GM08714 (cell line): ENCODE data around the gene CDK19.
"Not testable (repeated sequence)": the region's sequence is repeated elsewhere in the genome, so short reads cannot be mapped to it uniquely, and the experiment has no call there.

Experiments
- H3K4me3 ChIP-seq: fragments of 200-500 bp; sonication (Bioruptor generic); 2 replicates; pipeline ENCODE4 v1.5.1; 2014; ENCODE audit warnings: mild to moderate bottlenecking, low read length, inconsistent platforms
- ZNF274 ChIP-seq: IDR thresholded peaks from 2 replicates; pipeline ENCODE4 v1.6.1; 2012; ENCODE audit warnings: mild to moderate bottlenecking, low read depth, low read length

CDK19 gene

DNA sequence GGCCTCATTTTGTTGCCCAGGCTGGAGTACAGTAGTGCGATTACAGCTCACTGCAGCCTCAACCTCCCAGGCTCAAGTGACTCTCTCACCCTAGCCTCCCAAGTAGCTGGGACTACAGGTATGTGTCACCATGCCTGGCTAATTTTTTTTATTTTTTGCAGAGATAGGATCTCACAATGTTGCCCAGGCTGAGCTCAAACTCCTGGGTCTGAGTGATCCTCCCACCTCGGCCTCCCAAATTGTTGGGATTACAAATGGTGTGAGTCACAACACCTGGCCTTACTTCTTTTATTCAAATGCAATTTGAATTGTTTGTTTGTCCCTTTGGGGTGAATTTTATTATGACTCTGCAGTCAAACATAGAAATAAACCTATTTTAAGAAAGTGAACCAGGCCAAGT, 207.1 kb downstream of the CDK19 start:
- TF ChIP-seq ZNF274: no peak
- H3K4me3 ChIP-seq: no peak overlapping the region

DNA sequence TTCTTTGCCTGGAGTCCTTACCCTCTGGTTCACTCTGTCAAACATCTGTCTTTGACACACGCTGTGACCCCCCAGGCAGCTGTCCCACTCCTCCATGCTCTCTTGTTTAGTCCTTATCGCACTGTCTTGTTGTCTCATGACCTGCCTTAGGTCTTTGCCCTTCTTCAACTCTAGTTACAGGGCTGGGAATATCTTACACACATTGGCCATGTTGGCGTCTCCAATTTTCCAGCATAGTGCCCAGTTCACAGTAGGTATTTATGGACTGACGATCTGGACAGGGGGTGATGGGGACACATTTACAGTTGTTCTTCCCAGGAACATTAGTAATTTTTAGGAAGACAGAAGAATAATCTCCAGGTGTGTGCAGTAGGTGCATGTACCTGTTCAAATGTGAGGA, 209.1 kb downstream of the CDK19 start:
- no peak overlapping the region for H3K4me3 ChIP-seq
- TF ChIP-seq ZNF274: no peak

DNA sequence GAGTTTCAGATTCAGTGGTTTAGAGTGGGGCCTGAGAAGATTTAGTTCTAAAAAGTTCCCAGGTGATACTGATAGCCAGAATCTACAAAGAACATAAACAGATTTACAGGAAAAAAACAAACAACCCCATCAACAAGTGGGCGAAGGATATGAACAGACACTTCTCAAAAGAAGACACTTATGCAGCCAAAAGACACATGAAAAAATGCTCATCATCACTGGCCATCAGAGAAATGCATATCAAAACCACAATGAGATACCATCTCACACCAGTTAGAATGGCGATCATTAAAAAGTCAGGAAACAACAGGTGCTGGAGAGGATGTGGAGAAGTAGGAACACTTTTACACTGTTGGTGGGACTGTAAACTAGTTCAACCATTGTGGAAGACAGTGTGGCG, 214.6 kb downstream of the CDK19 start:
- not testable (repeated sequence) for H3K4me3 ChIP-seq

DNA sequence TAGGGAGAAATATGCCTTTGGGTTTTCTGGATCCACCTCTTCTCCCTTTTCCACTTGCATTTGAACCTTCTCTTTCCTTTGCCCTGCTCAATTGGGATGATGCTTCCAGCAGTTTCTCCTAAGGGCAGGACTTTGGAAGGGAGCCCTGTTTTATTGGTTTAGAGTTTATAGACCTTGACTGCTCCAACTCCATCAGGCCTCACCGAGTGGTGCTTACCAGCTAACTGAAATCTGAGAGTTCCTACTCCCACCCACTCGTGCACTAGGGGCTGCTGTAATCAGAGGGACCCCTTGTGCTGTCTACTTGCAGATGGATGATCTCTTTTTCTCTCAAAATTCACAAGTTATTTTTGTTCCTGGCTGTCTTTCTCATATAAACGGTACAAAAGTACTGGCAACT, 217.5 kb downstream of the CDK19 start:
- no peak overlapping the region for H3K4me3 ChIP-seq
- TF ChIP-seq ZNF274: no peak

DNA sequence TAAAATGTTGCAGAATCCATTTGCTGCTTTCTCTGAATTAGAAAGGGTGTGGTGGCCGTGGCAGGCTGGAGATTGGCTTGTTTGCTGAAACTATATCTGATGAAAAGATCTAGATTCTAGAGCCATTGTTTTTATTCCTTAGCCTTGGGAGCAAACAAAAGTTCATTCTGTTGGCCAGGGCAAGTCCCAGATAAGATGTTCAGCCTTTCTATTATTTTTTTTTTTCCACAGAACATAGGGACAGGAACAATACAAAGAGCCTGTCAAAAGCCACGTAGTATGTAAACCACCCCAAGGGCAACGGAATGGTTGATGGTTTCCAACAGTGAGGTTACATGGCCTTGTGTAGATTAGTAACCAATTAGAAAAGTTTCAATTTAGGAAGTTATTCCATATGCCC, 218.9 kb downstream of the CDK19 start:
- TF ChIP-seq ZNF274: no peak
- no peak overlapping the region for H3K4me3 ChIP-seq

DNA sequence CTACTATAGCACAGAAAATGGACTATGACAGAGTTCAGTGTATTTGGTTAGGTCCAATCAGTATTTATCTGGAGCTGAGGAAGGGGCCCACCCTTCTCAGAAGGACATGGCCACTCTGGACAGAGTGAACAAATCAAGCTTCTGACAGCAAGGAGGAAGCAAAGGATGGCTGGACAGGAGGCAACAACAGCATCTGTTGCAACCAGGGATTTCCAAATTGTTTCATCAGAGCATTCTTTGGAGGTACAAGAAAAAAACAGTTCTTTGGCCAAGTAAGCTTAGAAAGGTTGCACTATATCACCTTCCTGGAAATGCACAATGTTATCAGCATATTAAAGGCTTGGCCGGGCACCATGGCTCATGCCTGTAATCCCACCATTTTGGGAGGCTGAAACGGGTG, 220.2 kb downstream of the CDK19 start:
- no peak overlapping the region for H3K4me3 ChIP-seq
- no peak for TF ChIP-seq ZNF274

DNA sequence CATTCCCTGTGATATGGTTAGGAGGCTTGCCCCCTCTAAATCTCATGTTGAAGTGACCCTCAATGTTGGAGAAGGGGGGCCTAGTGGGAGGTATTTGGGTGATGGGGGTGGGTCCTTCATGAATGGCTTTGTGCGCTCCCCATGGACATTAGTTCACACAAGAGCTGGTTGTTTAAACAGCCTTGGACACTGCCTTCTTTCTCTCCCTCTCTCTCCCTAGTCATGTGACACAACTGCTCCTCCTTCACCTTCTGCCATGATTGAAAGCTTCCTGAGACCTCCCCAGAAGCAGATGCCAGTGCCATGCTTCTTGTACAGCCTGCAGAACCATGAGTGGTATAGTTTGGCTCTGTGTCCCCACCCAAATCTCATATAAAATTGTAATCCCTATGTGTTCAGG, 221.6 kb downstream of the CDK19 start:
- no peak overlapping the region for H3K4me3 ChIP-seq
- TF ChIP-seq ZNF274: no peak

DNA sequence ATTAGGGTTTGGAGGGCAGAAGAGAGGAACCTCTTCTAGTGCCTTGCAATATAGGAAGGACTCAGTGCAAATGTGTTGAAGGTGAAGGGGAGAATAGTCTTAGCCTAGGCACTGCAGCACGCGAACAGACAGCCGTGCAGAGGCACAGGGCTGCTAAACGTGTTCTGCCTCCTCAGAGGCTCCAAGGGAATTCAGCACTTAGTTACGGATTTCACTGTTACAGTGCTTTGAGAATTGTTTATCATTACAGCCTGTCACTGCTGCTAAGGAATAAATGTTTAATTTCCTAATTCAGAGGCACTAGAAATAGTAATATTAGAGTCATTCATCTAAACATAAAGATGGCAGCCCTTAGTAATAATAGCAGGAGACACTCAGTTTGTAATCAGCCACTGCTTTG, 222.5 kb downstream of the CDK19 start:
- TF ChIP-seq ZNF274: no peak

DNA sequence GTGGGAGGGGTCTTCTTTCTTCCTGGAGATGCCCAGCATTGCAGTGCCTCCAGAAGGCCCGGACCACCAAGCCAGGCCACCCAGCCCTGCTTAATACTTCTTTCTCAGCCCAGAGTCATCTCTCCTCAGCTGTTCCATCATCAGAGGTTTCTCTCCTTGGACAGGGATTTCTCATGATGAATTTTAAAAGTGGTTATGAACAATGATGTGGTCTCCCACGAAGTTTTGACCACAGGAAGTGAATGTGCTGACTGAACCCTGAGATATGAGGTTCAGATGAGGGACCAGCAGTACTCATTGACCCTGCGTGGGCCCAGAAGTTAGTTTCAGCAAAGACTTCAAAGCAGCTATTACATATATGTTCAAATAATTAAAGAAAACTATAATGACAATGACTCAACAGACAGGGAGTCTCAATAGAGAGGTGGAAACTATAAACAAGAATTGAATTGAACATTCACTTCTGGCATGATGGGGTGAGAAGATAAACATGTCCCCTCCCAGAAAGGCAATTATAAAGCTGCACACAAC, 224.4 kb downstream of the CDK19 start:
- no peak for TF ChIP-seq ZNF274
- no peak overlapping the region for H3K4me3 ChIP-seq

More for the DNA sequence above, 222.5 kb downstream of the CDK19 start:
- no peak overlapping the region for H3K4me3 ChIP-seq

DNA sequence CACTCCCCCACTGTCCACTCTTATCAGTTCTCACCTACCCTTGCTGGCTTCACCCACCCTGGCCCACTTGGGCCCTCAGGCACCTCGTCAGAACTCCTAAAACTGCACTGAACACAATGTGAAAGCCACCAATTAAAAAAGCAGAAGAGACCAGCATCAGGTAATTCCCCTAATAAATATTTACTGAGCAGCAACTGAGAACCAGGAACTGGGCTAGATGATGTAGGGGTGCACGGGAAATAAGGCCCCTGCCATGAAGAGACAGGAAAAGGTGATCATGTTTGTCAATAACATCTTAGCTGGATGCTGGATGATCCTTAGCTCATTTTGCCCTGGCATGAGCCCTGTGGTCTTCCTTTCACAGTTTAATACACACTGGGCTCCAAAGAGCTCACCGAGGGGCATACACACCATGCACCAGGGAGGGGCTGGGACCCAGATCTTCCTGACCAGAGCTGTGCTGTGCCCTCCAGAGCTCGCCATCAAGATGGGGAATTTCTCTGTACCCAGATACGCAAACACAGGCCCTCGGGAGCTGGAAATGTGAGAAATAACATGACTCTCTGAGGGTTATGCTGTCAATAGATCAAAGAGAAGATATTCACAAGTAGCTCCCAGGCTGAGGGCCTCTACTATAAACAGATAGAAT, 225.3 kb downstream of the CDK19 start:
- no peak for TF ChIP-seq ZNF274
- no peak overlapping the region for H3K4me3 ChIP-seq

DNA sequence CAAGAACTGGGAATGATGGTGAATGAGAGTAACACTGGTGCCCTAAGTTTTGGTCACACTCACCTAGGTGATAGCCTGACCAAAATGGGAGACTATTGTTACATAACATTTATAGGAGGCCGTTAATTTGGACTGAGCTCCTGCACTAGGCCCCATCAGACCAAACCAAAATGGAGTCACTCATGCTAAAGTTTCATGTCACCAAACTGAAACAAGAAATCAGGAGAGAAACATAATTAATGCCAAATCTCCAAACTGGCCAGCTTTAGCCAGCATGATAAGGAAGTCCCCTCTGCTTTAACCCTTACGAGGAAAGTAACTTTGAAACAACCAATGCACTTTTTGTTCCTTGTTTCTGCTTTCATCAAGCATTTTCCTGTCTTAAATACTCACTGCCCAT, 227.9 kb downstream of the CDK19 start:
- no peak for TF ChIP-seq ZNF274

DNA sequence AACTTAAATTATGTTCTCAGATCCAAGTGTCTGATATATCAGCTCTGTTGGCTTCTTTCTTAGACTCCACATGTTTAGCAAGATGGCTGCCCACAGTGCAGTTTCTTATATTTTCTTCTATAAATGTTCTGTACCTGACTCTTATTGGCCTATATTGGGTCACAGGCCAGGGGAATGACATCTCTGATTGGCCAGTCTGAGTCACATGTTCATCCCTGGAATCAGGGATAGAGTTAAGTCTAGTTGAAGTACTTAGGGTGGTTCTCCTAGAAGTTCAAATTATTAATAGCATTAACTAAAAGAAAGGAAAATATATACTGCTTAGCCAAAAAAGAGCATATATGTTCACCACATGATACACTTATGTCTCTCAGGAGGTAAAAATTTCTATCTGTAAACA, 233.6 kb downstream of the CDK19 start:
- no peak for TF ChIP-seq ZNF274
- H3K4me3 ChIP-seq: no peak overlapping the region

More for the DNA sequence above, 227.9 kb downstream of the CDK19 start:
- no peak overlapping the region for H3K4me3 ChIP-seq

DNA sequence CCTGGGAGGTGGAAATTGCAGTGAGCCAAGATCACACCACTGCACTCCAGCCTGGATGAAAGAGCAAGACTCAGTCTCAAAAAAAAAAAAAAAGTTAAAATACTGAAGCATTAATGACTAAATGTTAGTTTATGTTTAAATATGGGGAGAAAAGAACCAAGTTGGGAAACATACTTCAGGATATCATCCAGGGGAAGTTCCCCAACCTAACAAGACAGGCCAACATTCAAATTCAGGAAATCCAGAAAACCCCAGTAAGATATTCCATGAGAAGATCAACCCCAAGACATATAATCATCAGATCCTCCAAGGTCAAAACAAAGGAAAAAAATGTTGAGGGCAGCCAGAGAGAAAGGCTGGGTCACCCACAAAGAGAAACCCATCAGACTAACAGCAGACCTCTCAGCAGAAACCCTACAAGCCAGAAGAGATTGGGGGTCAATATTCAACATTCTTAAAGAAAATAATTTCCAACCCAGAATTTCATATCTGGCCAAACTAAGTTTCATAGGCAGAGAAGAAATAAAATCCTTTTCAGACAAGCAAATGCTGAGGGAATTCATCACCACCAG, 237.6 kb downstream of the CDK19 start:
- H3K4me3 ChIP-seq: not testable (repeated sequence)

DNA sequence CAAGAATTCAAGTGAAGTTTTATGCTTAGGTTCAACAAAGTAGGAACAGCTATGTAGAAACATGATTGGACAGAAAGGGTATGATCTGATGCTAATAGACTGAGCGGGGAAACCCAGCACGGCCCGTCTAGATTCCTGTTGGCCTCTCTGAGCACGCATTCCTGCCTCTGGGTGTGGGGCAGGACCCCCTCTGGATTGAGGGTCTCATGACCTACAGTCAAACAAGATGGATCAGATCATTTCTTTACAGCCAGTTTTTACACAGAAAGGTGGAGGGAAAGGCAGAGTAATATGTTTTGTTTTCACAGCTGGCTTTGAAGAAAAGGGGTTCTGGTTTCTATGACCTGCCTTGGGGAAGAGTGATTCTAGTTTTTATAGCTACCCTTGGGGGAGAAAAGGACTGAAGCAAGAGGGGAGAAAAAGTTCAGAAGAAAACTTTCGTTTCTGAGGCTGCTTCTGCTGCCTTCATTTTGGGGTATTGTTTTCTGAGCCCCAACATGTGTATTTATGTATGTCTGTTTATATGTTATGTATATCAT, 239.3 kb downstream of the CDK19 start:
- no peak for TF ChIP-seq ZNF274
- H3K4me3 ChIP-seq: no peak overlapping the region

DNA sequence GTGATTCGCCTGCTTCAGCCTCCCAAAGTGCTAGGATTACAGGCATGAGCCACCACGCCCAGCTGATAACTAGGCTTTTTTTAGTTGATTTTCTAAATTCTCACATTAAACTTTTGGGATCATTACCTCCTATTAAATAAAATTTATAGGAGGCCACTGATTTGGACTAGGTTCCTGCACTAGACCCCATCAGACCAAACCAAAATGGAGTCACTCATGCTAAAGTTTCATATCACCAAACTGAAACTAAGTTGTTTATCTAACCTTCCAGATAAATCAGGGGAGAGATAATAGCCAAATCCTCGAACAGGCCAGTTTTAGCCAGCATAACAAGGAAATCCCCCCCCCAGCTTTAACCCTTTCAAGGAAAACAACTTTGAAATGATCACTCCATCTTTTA, 240.5 kb downstream of the CDK19 start:
- TF ChIP-seq ZNF274: no peak

DNA sequence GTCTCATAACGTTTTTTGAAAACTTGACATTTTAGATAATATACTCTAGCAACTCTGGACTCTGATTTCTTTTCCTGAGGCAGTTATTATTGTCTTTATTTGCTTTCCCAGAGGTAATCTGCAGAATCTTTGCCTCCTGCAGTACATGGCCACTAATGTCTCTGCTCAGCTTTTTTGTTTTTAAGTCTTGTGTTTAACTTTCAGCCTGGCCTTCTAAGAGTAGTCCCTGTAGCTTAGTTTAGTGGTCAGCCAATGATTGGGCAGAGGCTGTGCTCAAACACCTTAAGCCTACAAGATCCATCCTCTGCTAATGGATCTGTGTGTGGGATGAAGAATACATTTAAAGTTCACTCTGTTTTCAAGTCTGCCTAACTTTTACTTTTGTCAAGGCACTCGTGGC, 241.7 kb downstream of the CDK19 start:
- TF ChIP-seq ZNF274: no peak
- H3K4me3 ChIP-seq: no peak overlapping the region

More for the DNA sequence above, 240.5 kb downstream of the CDK19 start:
- H3K4me3 ChIP-seq: no peak overlapping the region

DNA sequence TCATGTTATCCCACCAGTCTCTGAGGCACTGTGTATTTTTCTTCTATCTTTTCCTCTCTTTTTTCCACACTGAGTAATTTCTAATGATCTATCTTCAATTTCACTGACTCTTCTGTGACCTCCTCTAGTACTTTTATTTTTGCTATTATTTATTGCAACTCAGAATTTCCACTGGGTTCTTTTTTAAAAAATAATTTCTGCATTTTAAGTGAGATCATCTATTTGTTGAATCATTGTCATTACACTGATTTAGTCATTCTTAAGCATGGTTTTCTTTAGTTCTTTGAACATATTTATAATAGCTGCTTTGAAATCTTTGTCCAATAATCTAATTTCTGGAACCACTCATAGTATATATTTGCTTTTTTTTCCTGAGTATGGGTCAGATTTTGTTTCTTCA, 242.1 kb downstream of the CDK19 start:
- H3K4me3 ChIP-seq: no peak overlapping the region
- no peak for TF ChIP-seq ZNF274
